ENCODE measurements around the gene IL15RA.
A peak's percentile ranks its signal among the peaks of the same experiment; 100 is the strongest.

The IL15RA gene

GRCh38 chr10:6019796-6020195, 42.5 kb upstream of the IL15RA start:
- TF ChIP-seq CTCF (IDR thresholded peaks at IDR 0.05; ENCODE audit: low read depth, low read length), result no peak
- no peak overlapping the region for H3K4me3 ChIP-seq (replicated peaks in 1 of 2; ENCODE audit: low read depth in 2 of 2, low read length in 2 of 2)
- no peak for DNase-seq (ENCODE audit: low read depth in 2 of 2)

- no peak overlapping the region for H3K4me3 ChIP-seq (replicated peaks in 1 of 2; ENCODE audit: low read depth in 2 of 2, low read length in 2 of 2)
- no peak for TF ChIP-seq CTCF (IDR thresholded peaks at IDR 0.05; ENCODE audit: low read depth, low read length)
- DNase-seq (ENCODE audit: low read depth in 2 of 2), result no peak
Measured at GRCh38 chr10:6019010-6019782, 41.9 kb upstream of the IL15RA start.

GRCh38 chr10:6018422-6018821, 41.1 kb upstream of the IL15RA start:
- DNase-seq (ENCODE audit: low read depth in 2 of 2), result peak in 1 of 2 donors; percentile 79
- no peak overlapping the region for H3K4me3 ChIP-seq (replicated peaks in 1 of 2; ENCODE audit: low read depth in 2 of 2, low read length in 2 of 2)
- no peak for TF ChIP-seq CTCF (IDR thresholded peaks at IDR 0.05; ENCODE audit: low read depth, low read length)

GRCh38 chr10:6017781-6018354, 40.5 kb upstream of the IL15RA start:
- H3K4me3 ChIP-seq (replicated peaks in 1 of 2; ENCODE audit: low read depth in 2 of 2, low read length in 2 of 2), result no peak overlapping the region
- TF ChIP-seq CTCF (IDR thresholded peaks at IDR 0.05; ENCODE audit: low read depth, low read length), result no peak
- DNase-seq (ENCODE audit: low read depth in 2 of 2), result no peak

GRCh38 chr10:6014241-6014761, 37.0 kb upstream of the IL15RA start:
- TF ChIP-seq CTCF (IDR thresholded peaks at IDR 0.05; ENCODE audit: low read depth, low read length), result peak; percentile 76
- DNase-seq (ENCODE audit: low read depth in 2 of 2), result peak; percentile 64 to 74
- H3K4me3 ChIP-seq (replicated peaks in 1 of 2; ENCODE audit: low read depth in 2 of 2, low read length in 2 of 2), result no peak overlapping the region

- TF ChIP-seq CTCF (IDR thresholded peaks at IDR 0.05; ENCODE audit: low read depth, low read length), result no peak
- H3K4me3 ChIP-seq (replicated peaks in 1 of 2; ENCODE audit: low read depth in 2 of 2, low read length in 2 of 2), result no peak overlapping the region
- DNase-seq (ENCODE audit: low read depth in 2 of 2), result no peak
Measured at GRCh38 chr10:6013413-6014192, 36.3 kb upstream of the IL15RA start.

Data from cardiac fibroblast (primary cell).